ENCODE data around the gene AGRN. TPM values are rescaled to one million over a fixed set of nuclear protein-coding genes. Genes with fewer than 3 reads are reported as not detected.

The AGRN gene
- total RNA-seq (100 to 1,000 TPM in 1 of 2 donors, 10 to 100 TPM in 1; 96.8 to 208 TPM), polyA plus RNA-seq (ENCODE audit: insufficient read length in 6 of 6) (100 to 1,000 TPM; 125 to 194 (median 149) TPM)
- long read RNA-seq, donor 1, transcript AGRN-203 (3 exons, 3,385 nt): major isoform, 6 of 57 reads
- long read RNA-seq, donor 1, partial matches to known transcripts: 48 of 57 reads
- long read RNA-seq, donor 1, other reads (novel, unspliced or antisense): 0 of 57 reads
- long read RNA-seq, donor 2, full-length matches to known transcripts: 5 of 40 reads
- long read RNA-seq, donor 2, partial matches to known transcripts: 35 of 40 reads
- long read RNA-seq, donor 2, other reads (novel, unspliced or antisense): 0 of 40 reads
- long read RNA-seq, donor 3, full-length matches to known transcripts: 2 of 2 reads
- long read RNA-seq, donor 3, partial matches to known transcripts: 0 of 2 reads
- long read RNA-seq, donor 3, other reads (novel, unspliced or antisense): 0 of 2 reads
- long read RNA-seq, donor 4, partial matches to known transcripts: 2 of 2 reads
- long read RNA-seq, donor 4, other reads (novel, unspliced or antisense): 0 of 2 reads
- long read RNA-seq, donor 5, full-length matches to known transcripts: 5 of 81 reads
- long read RNA-seq, donor 5, partial matches to known transcripts: 76 of 81 reads
- long read RNA-seq, donor 5, other reads (novel, unspliced or antisense): 0 of 81 reads
- long read RNA-seq, donor 6, partial matches to known transcripts: 48 of 50 reads
- long read RNA-seq, donor 6, other reads (novel, unspliced or antisense): 0 of 50 reads
- long read RNA-seq, donor 7, partial matches to known transcripts: 19 of 20 reads
- long read RNA-seq, donor 7, other reads (novel, unspliced or antisense): 0 of 20 reads
- long read RNA-seq, donor 8, full-length matches to known transcripts: 2 of 92 reads
- long read RNA-seq, donor 8, partial matches to known transcripts: 90 of 92 reads
- long read RNA-seq, donor 8, other reads (novel, unspliced or antisense): 0 of 92 reads
- long read RNA-seq, donor 9: 0 reads
- long read RNA-seq, donor 10, partial matches to known transcripts: 1 of 1 reads
- long read RNA-seq, donor 10, other reads (novel, unspliced or antisense): 0 of 1 reads
- long read RNA-seq, donor 11, transcript AGRN-203 (3 exons, 3,385 nt): major isoform, 7 of 160 reads
- long read RNA-seq, donor 11, partial matches to known transcripts: 152 of 160 reads
- long read RNA-seq, donor 11, other reads (novel, unspliced or antisense): 0 of 160 reads
- long read RNA-seq, donor 12, full-length matches to known transcripts: 4 of 27 reads
- long read RNA-seq, donor 12, partial matches to known transcripts: 23 of 27 reads
- long read RNA-seq, donor 12, other reads (novel, unspliced or antisense): 0 of 27 reads

DNA sequence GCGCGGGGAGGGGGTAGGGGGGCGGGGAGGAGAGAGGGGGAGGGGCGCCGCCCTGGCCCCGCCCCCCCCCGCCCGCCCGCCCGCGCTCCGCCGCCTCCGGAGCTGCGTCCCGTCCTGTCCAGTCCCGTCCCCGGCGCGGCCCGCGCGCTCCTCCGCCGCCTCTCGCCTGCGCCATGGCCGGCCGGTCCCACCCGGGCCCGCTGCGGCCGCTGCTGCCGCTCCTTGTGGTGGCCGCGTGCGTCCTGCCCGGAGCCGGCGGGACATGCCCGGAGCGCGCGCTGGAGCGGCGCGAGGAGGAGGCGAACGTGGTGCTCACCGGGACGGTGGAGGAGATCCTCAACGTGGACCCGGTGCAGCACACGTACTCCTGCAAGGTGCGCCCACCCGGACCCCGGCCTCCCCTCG, at the start of gene AGRN:
Gene AGRN (plus strand): TSS at position 121 of the 405 bp plus-strand sequence. CDS start 53 bp downstream, at position 174.
- H3K4me3 ChIP-seq: peak within 1 kb of the TSS; percentile 51 to 75
- H3K9me3 ChIP-seq: no peaks in the 10 kb centered on the region
- peaks cover 0 to 37% of the 10 kb centered on the region in 2 donors for H3K27me3 ChIP-seq
- peak within 1 kb of the TSS; percentile 85 to 89 for H3K27ac ChIP-seq
- peaks cover 13 to 48% of the 10 kb centered on the region in 2 donors for H3K4me1 ChIP-seq
- TF ChIP-seq, protein P1, sequence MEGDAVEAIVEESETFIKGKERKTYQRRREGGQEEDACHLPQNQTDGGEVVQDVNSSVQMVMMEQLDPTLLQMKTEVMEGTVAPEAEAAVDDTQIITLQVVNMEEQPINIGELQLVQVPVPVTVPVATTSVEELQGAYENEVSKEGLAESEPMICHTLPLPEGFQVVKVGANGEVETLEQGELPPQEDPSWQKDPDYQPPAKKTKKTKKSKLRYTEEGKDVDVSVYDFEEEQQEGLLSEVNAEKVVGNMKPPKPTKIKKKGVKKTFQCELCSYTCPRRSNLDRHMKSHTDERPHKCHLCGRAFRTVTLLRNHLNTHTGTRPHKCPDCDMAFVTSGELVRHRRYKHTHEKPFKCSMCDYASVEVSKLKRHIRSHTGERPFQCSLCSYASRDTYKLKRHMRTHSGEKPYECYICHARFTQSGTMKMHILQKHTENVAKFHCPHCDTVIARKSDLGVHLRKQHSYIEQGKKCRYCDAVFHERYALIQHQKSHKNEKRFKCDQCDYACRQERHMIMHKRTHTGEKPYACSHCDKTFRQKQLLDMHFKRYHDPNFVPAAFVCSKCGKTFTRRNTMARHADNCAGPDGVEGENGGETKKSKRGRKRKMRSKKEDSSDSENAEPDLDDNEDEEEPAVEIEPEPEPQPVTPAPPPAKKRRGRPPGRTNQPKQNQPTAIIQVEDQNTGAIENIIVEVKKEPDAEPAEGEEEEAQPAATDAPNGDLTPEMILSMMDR (IDR thresholded peaks at IDR 0.05): no peak
- DNase-seq (peak in 1 of 4 donors; percentile 90), ATAC-seq (peak; percentile 15)
- intact Hi-C loops (cut with DNase I): no loop called here
- H3K36me3 ChIP-seq: no peaks in the 10 kb centered on the region

DNA sequence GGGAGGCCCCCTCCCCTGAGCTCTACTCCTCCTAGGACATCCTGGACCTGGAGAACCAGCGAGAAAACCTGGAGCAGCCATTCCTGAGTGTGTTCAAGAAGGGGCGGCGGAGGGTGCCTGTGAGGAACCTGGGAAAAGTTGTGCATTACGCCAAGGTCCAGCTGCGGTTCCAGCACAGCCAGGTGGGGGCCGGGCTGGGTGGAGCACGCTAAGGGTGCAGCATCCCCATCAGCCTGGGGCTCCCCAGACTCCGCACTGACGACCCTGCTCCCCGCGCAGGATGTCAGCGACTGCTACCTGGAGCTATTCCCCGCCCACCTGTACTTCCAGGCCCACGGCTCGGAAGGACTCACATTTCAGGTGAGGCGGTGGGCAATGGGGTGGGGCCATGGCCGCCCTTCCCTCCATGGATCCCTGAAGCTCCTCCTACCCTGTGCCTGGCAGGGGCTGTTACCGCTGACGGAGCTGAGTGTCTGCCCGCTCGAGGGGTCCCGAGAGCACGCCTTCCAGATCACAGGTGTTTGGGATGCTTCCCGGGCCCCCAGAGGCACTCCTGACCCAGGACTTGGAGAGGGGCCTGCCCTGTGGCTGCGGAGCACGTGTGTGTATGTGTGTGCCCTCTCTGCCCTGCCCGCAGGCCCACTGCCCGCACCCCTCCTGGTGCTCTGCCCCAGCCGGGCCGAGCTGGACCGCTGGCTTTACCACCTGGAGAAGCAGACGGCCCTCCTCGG, 49.5 kb upstream of the AGRN start:
- no peaks in the 10 kb centered on the region for H3K9me3 ChIP-seq
- no peak for ATAC-seq
- H3K27ac ChIP-seq: no peak overlapping the region
- TF ChIP-seq, protein P1 (IDR thresholded peaks at IDR 0.05): no peak
- no peak for DNase-seq
- peaks cover 24 to 99% of the 10 kb centered on the region in 2 donors for H3K27me3 ChIP-seq
- H3K4me1 ChIP-seq: peaks cover 6 to 19% of the 10 kb centered on the region in 2 donors
- no peaks in the 10 kb centered on the region for H3K36me3 ChIP-seq
- H3K4me3 ChIP-seq: no peak overlapping the region
- intact Hi-C loops (cut with DNase I): no loop called here

DNA sequence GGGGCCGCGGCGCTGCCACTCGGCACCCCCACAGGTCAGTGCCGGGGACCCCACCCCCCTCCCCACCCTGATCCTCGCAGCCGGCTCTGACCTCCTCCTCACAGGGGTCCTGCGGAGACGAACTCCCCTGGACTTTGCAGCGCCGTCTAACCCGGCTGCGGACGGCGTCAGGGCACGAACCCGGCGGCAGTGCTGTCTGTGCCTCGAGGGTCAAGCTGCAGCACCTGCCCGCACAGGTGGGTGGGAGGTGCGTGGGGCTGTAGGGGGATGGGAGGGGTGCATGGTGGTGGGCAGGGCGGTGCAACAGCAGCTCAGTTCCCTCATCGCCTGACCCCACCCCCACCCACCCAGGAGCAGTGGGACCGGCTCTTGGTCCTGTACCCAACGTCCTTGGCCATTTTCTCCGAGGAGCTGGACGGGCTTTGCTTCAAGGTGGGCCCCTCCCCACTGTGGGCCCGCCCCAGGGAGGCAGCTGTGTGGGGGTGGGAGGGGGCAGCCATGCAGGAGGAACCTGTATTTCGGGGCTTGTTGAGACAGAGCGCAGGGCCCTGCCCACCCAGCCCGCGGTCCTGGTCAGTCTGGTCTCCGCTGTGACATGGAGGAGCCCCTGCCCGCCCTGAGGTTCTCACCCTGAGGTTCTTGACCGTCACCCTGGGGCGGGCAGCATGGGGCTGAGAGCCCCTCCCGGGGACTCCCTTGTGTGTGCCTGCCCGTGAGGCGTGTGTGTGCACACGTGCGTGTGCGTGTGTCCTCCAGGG, 48.8 kb upstream of the AGRN start:
- Histone ChIP-seq H3K27me3 (peaks cover 24 to 99% of the 10 kb centered on the region in 2 donors), H3K9me3 (no peaks in the 10 kb centered on the region), H3K27ac (no peak overlapping the region), H3K36me3 (no peaks in the 10 kb centered on the region), H3K4me3 (no peak overlapping the region), H3K4me1 (peaks cover 7 to 19% of the 10 kb centered on the region in 2 donors)
- intact Hi-C loops (cut with DNase I): no loop called here
- no peak for DNase-seq
- TF ChIP-seq, protein P1 (IDR thresholded peaks at IDR 0.05): no peak
- ATAC-seq: no peak

Measured in left lung (tissue), 14 donors.